ENCODE measurements around the gene KCNJ9.
"Not testable (repeated sequence)": the region's sequence is repeated elsewhere in the genome, so short reads cannot be mapped to it uniquely, and the experiment has no call there.

Gene KCNJ9

DNA sequence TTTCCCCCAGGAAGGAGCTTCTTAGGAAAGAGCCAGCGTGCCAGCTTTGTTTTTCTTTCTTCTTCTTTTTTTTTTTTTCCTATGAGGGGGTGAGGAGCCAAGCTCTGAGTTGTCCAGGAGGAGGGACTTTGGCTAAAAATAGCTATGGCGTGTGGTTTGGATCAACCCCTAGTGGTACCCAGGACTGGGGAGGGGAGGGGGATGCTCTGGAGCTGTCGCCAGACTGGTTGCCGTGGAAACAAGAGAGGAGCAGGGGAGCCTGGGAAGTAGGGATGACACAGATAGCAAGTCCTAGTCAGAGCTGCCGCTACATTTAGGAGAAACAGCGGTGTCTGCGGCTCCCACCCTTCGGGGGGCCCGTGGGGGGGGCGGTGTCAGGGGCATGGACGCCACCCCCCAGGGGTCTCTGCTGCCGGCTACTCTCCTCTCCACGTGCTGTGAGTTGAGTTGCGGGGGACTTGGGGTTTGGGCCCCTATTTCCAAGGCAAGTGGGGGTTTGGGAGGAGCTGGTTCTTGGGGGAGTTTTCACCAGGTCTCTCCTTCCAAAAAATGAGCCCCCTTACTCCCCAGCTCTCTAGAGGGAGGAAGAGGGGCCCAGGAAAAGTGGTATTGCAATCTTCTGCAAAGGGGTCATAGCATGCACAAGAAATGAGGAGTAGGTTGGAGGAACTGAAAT is at the start of gene KCNJ9:
KCNJ9 (plus strand) TSS at position 278 of the 676 bp plus-strand sequence. CDS start 2,493 bp downstream, outside the sequence.
- DNase-seq = no peak

DNA sequence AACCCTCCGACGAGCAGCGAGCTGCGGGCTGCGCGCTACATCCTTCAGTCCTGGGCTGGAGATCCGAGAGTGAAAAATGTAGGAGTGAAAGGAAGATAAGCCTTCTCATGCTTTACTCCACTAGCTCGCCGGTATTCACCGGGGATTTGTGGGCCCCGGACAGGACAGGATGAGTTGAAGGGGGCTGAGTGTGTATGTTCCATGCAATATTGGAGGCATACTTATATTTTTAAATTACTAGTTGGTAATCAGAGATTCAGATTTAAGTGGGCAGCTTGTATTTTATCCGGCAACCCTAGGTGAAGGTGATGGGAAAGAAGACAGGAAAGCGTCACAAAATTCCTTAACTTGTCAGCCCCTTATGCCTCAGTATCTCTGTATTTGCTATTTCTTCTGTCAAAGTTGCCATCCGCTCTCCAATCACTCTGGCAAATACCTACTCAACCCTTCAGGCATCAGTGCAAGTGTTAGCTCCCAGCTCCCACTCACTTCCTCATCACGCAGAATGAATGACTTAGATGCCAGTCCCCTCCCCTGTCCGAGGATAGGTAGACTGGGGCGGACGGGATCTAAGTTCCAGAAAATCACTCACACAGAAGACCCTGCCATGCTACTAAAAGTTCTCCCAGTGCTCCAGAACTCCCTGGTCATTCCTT is 49.0 kb upstream of the KCNJ9 start:
- no peak for DNase-seq

DNA sequence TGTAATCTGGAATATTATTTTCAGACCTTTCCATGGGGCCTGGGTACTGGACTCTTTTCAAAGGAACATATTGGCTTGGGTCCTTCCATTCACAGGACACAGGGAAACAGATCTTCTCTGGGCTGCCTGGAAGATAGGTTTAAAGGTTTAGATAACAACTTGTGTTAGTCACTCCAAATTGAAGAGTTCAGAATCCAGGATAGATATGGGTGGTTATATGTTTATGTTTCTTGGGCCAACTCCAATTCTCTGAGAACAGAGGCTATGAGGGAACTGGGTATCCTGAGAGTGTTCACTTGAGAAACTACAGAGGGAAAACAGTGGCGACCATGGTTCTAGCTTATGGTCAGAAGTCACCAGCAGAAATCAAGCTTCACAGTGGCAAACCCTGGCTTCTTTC is 40.9 kb upstream of the KCNJ9 start:
- DNase-seq = no peak

DNA sequence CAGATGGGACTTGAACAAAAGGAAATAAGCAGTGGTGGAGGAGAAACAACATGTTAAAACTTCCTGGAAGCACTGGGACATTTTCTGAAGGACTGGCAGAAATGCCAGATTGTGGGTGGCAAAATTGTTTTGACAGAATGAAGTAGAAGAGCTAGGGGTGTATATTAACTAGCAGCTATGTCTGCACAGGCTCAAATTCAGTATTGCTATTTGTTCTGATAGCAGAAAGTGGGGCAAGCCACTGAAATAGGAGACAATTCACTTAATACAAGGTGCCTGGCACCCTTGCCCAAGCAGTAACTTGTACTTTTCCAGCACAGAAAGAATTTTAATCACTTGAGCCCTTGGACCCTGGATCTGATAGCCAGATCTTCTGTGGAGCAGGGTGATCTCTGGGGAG is 37.8 kb upstream of the KCNJ9 start:
- no peak for DNase-seq

DNA sequence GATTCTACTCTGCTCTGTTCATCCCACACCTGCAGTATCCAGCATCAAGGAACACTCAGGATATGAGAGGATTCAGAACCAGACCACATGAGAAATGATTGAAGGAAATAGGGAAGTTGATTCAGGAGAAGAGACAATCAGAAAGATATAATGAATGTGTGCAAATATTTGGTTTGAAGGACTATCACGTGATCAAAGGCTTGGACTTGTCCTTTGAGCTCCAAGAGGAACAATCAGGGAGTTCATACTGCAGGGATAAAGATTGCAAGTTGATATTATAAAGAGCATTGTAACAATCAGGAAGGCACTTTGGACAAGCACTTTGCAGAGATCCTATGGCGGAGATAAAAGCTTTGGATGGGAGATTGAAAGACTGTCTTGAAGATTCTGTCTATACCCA is 35.7 kb upstream of the KCNJ9 start:
- DNase-seq = no peak

DNA sequence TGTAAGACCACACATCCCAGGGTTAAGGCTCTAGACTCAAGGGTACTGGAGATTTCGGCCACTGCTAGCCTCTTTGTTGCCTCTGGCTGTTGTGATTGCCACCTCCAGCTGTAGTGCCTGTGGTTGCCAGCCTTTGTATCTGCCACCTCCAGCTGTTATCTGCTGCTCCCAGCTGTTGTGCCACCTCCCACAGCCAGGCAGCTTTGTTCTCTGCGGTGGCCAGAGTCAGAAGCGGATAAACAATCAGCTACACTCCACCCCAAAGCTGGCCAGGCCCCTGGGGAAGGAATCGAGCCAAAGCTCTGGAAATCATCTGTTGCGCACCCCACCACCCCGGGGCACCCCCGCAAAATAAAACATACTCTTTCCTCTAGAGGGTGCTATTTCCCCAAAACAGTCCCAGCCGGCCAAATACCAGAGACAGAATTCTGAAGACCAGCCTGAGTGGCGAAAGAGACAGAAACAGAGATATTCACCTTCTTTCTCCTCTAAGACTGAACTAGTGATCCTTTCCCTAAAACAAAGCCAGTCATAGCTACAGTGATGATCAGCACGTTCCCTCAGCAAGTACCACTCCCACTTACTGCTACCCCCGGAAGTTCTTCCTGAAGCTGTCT is 34.7 kb upstream of the KCNJ9 start:
- peak; percentile 32 for DNase-seq

DNA sequence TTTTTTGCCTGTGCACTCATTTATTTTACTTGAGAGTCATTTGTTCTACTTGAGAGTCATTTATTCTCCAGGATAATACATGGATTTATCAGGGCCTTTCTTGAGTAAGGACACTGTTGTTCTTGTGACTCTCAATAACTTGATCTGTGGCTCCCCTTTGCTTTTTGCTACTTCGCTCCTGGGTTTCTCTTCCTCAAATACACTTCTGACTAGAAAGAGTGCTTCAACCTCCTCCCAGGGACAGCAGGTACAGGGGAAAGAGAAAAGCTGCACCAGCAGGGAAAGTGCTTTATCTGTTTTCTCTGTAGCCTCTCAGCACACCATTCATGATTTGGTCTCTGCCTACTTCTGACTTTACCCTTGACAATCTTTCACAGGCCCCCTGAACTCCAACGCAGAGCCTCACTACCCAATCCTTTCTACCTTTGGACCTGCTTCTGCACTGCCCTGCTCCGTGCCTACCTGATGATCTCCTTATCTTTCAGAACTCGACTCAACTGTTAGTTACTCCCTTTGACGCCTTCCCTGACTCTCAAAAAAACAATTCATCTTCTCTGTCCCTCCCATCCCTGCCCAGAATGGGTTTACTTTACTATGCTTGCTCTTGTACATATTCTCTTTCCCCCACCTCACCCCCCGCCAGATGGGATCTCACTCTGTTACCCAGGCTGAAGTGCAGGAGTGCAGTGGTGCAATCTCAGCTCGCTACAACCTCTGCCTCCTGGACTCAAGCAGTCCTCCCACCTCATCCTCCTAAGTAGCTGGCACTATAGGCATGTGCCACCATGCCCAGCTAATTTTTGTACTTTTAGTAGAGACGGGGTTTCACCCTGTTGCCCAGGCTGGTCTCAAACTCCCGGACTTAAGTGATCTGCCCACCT is 34.0 kb upstream of the KCNJ9 start:
- DNase-seq = no peak

DNA sequence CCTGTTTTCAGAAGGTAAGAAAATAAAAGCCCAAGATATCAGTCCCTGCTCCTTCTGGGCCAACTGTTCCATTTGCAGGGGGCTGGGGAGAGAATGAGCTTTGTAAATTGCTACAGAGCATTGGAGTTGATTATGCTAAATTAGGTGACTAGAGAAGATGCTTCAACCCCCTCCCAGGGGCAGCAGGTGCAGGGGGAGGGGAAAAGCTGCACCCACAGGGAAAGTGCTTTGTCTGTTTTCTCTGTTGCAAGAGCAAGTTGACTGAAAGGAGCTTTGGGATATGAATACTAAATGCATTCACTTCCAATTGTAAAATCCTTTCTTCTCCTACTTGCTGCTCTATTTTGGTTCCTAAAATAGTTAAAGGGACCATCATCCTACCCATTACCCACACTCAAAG is 33.0 kb upstream of the KCNJ9 start:
- no peak for DNase-seq

DNA sequence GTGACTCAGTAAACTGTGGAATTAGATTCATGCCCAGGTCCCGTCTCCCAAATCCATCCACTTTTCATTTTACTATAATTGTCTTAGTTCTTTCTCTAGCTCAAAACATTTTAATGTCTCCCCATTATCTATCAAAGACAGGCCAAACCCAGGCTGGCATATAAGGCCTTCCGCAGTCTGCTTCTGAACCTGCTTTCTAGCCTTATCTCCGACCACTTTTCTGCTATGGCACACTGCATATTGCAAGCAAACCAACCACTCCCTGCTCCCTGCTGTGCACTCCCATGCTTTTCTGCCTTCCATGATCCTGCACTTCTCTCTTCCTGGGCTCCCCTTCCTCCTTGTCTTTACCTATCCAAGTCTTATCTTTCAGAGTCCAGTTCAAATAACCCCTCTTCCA is 32.2 kb upstream of the KCNJ9 start:
- no peak for DNase-seq

DNA sequence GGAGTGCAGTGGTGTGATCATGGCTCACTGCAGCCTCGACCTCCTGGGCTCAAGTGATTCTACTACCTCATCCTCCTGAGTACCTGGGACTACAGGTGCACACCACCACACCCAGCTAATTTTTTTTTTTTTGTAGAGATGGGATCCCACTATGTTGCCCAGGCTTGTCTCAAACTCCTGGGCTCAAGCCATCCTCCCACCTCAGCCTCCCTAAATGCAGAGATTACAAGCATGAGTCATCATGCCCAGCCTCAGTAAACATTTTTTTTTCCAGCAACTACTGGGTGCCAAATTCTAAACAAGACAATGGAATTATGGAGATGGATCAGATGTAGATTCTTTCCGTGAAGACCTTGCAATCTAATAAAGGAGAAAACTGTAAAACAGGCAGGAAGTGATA is 31.2 kb upstream of the KCNJ9 start:
- not testable (repeated sequence) for DNase-seq

DNA sequence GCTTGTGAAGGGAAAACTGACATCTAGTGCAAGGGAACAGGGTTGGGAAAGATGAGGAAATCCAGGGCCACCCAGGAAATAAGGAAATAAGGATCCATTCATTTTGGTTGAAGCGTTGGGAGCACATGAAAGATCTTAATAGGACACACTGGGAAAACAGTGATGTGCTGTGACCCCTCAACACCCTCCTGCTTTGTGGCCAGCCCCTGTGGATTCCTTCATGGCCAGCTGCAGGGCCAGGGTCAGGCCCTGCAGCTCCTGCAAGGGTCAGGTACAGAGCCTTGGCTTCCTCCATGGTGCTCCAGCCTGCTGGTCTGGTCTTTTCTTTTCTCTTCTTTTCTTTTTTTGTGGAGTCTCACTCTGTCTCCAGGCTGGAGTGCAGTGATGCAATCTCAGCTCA is 30.7 kb upstream of the KCNJ9 start:
- no peak for DNase-seq

DNA sequence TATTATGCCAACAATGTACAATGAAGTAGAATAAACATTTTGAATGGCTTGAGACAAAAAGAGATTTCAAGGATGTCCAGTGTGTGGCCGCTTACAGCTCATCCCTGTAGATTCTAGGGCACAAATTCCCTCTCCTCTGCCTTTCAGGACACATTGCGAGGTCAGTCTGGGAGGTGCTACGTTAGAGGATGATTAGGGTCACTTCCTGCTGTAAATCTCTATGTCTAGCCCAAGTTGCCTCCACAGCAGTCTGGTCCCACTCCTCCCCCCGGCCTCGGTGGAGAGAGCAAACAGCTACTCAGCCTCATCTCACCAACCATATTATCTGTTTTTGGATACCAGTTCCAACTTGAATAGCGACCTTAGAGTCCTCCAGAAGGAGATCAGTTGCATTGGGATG is 28.4 kb upstream of the KCNJ9 start:
- DNase-seq = no peak

DNA sequence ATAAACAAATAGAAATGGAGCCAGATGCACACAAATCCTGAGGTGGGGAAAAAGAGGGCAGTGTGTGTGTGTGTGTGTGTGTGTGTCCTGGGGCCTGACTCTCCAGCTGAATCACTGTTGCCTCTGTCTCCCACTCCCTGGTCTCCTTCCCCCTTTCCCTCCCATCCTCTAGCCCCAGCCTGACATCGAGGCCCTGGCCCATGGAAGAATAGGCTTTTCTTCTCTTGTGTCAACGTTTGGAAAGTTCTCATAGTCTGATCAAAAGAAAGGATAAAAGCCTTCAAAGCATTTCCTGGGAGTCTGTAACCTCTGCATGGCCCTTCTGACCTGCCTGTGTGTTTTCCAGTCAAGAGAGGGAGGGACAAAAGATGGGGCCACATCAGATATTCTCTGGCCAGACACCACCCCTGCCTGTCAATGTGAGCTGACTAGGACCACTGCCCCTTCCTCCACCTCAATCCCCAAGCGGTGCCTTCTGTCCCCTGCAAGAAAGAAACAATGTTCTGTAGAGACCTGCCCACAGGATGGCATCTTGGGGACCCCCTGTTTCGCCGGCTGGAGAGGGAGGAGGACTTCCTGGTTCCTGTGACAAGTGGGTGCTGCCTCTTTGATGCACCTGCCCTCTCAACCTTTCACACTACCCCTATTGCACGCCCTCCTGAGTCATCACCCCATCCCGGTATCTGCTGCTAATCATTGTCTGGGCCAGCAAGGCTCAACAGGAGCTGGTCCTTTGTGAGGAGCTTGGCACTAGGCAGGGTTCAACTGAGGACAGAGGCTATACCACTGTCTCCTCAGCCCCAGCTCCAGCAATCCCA is 27.6 kb upstream of the KCNJ9 start:
- DNase-seq = no peak

DNA sequence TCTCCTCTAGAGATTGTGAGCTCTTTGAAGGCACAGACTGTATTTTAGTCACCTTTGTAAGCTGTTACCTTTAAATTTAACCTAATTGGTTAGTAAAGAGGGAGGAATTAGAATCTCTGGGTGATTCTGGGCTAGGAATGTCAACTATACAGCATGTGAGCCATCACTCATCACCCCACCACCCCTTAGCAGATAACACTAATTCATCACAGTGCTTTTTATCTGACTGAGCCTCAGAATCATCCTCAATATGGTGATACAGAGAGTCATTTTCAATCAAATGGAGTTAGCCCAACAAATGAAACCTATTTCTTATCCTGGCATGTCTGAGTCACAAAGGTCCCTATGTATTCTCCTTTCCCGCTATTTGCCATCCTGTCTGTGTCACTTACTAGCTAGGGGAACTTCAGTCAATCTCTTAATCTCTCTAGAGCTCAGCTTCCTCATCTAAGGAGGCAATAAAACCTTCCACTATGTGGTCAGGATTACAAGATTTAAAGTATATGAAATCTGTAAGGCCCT is 24.6 kb upstream of the KCNJ9 start:
- no peak for DNase-seq

DNA sequence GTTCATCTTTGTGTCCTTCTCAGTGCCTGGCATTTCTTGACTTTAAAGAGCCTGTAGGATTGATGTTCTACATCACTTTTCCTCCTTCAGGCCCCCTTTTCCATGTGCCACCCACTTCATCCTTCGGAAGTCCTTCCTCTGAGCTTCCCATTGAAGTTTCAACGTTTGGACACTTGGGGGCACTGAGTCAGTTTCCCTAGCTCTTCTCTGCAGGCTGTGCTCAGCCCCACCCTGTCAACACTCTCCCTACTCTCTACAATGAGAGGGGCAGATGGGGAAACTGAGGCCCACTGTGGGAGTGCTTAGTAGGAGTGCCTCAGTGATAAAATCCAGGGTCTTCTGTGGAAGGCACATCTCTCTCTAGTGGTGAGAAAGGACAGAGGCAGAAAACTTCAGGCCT is 23.3 kb upstream of the KCNJ9 start:
- no peak for DNase-seq

DNA sequence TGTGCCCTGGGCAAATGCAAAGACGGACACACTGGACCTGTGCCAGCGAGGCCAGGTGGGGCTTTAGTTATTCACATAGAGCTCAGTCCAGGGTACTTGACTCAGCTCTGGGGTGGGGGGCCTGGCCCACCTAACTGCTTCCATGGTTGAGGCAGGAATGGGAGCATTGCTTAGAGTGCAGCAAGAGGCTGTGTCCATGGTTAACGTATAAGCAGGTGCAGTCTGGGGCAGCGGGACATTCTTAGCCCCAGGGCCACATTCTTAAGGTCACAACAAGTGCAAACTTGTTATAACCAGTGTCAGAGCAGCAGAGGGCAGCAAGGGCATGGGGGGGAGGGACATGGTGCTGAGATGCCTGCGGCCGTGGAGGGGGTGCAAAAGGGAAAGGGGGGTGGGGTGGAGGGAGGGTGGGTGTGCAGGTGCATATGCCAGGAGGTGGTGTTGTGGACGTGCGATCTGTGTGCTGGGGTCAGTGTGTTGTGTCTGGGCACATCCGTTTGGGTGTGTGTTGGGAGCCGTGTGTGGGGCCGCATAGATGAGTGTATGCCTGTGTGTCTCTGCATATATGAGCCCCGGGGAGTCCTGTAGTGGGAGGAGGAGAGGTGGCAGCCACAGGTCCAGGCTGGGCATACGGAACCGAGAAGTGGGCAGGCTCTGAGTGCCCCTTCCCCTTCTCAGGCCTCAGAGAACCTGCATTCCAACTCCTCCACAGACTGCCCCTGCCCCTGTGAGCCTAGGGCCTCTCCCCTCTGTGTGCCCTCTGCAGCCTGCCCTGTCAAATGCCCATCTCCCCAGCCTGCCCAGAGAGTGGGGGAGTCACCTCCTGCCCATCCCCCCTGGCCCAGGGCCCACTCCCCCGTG is 19.7 kb upstream of the KCNJ9 start:
- no peak for DNase-seq

DNA sequence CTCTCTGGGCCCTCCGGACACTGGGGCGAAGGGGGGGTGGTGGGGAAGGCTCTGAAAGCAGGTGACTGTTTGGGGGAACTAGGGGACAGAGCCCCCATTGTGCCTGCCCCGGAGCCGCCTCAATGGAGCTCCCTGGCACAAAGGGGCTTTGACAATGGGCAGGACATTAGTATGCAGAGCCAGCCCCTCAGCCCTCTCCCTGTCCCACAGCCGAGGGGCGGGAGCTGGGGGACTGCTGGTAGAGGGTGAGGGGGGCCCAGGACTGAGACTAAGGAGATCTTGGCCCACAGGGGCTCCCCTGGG is 19.2 kb upstream of the KCNJ9 start:
- no peak for DNase-seq

DNA sequence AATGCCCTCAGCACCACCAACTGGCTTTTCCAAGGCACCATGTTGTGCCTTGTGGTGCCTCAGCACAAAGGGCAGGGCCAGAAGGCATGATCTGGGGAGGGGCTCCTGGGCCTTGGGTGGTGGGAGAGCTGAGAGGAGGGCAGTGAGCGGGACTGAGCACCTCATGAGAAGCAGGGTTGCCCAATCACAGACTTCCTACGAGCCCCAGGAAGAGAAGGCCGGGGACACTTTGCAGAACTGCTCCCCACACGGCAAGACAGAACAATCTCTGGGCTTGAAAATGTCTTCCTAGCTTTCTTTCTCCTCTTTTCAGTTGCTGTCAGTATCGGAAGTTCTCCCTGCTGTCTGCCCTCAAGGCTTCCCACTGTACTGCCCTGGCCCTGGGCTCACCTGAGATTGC is 18.2 kb upstream of the KCNJ9 start:
- no peak for DNase-seq

DNA sequence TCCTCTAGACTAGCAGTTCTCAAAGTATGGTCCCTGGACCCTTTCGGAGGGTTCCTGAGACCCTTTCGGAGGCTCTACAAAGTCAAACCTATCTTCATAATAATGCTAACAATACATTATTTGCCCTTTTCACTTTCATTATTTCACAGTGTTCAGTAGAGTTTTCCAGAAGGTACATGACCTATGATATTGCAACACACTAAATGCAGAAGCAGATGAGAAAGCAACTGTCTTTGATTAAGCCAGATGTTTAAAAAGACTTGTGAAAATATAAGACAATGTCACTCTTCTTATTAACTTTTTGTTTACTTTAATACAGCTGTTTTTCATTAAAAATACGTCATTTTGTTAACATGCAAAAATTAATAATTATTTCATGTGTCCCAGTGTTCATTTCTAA is 17.2 kb upstream of the KCNJ9 start:
- DNase-seq = no peak

DNA sequence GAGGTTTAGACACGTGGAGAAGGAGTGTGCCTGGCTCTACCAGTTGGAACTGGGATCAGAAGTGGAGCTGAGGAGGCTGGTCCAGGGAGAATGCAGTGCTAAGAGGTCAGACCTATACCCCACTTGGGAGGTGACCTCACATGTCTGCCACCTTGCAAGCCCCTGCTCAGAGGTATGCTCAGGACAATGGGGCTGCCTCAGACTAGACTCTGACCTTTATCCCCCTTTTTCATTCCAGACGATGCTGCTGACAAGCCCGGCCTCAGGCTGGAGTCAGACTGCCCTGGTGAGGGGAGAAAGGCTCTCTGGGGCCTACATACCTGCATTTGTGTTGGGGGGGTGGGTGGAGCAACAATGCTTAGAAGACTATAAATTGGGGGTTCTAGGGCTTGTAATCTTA is 16.6 kb upstream of the KCNJ9 start:
- DNase-seq = no peak
